Mesenchymal stem cell (in vitro differentiated cells and primary cell): ENCODE results near the gene ZDHHC14.

Experiments used
- DNase-seq: peaks from one replicate; pipeline ENCODE4 v3.0.0-alpha.2; 2013
- H2AFZ ChIP-seq: one replicate; pipeline ENCODE4 v1.6.1; 2013; ENCODE audit warnings: low read depth, mild to moderate bottlenecking, control low read depth, inconsistent platforms, low read length, moderate library complexity
- H2AK5ac ChIP-seq: 2 replicates; pipeline ENCODE4 v1.6.1; 2013; ENCODE audit warnings: low read length, moderate library complexity, mild to moderate bottlenecking, inconsistent platforms; ENCODE audit not compliant: severe bottlenecking
- H2BK120ac ChIP-seq: one replicate; pipeline ENCODE4 v1.6.1; 2013; ENCODE audit warnings: low read depth, mild to moderate bottlenecking, inconsistent platforms, low read length, moderate library complexity
- H2BK12ac ChIP-seq, 2 experiments: one replicate each; pipeline ENCODE4 v1.6.1; 2013; ENCODE audit warnings: inconsistent platforms in 2 of 2, low read length in 2 of 2, mild to moderate bottlenecking in 2 of 2, moderate library complexity in 2 of 2, control low read depth in 1 of 2
- H2BK15ac ChIP-seq: one replicate; pipeline ENCODE4 v1.6.1; 2013; ENCODE audit warnings: mild to moderate bottlenecking, low read depth, inconsistent platforms; ENCODE audit not compliant: poor library complexity, severe bottlenecking
- H2BK5ac ChIP-seq: 2 replicates; pipeline ENCODE4 v1.6.1; 2013; ENCODE audit warnings: low read depth, mild to moderate bottlenecking, low read length, control low read depth, inconsistent platforms; ENCODE audit not compliant: poor library complexity, severe bottlenecking
- H3K14ac ChIP-seq, 2 experiments: one replicate each; pipeline ENCODE4 v1.6.1; 2013; ENCODE audit warnings: inconsistent platforms in 2 of 2, low read length in 2 of 2, control low read depth in 1 of 2, mild to moderate bottlenecking in 1 of 2, moderate library complexity in 1 of 2
- H3K18ac ChIP-seq, 2 experiments: one replicate each; pipeline ENCODE4 v1.6.1; 2013; ENCODE audit warnings: inconsistent platforms in 2 of 2, low read length in 2 of 2, control low read depth in 1 of 2, low read depth in 1 of 2, mild to moderate bottlenecking in 1 of 2
- H3K23ac ChIP-seq, 2 experiments: one replicate each; pipeline ENCODE4 v1.6.1; 2013; ENCODE audit warnings: inconsistent platforms in 2 of 2, low read length in 2 of 2, mild to moderate bottlenecking in 2 of 2, moderate library complexity in 2 of 2, control low read depth in 1 of 2
- H3K27ac ChIP-seq: 2 replicates; pipeline ENCODE4 v1.5.1; 2013; ENCODE audit warnings: mild to moderate bottlenecking, moderate library complexity, low read length, control low read depth, inconsistent platforms; ENCODE audit not compliant: poor library complexity, severe bottlenecking
- H3K27me3 ChIP-seq, 2 experiments: 2 replicates each; pipeline versions ENCODE4 v1.6.1 to v1.7.0; 2013; ENCODE audit warnings: low read length in 2 of 2, mild to moderate bottlenecking in 2 of 2, moderate library complexity in 2 of 2, control low read depth in 1 of 2, inconsistent platforms in 1 of 2; ENCODE audit not compliant: control insufficient read depth in 1 of 2, insufficient read depth in 1 of 2
- H3K36me3 ChIP-seq, 2 experiments: 2 replicates each; pipeline versions ENCODE4 v1.6.1 to v1.7.0; 2013; ENCODE audit warnings: low read length in 2 of 2, control low read depth in 1 of 2, inconsistent platforms in 1 of 2, low read depth in 1 of 2, mild to moderate bottlenecking in 1 of 2; ENCODE audit not compliant: insufficient read depth in 2 of 2, control insufficient read depth in 1 of 2
- H3K4ac ChIP-seq, 2 experiments: one replicate each; pipeline ENCODE4 v1.6.1; 2013; ENCODE audit warnings: inconsistent platforms in 2 of 2, low read length in 2 of 2, mild to moderate bottlenecking in 2 of 2, moderate library complexity in 2 of 2, control low read depth in 1 of 2, low read depth in 1 of 2
- H3K4me1 ChIP-seq: 2 replicates; pipeline ENCODE4 v1.6.1; 2013; ENCODE audit warnings: low read depth, low read length, control low read depth; ENCODE audit not compliant: control insufficient read depth, insufficient read depth
- H3K4me2 ChIP-seq: 2 replicates; pipeline ENCODE4 v1.6.1; 2013; ENCODE audit warnings: low read length, mild to moderate bottlenecking, inconsistent platforms; ENCODE audit not compliant: poor library complexity, severe bottlenecking
- H3K4me3 ChIP-seq, 2 experiments: 2 replicates each; pipeline versions ENCODE4 v1.5.1 to v1.7.0; 2013; ENCODE audit warnings: low read length in 2 of 2, mild to moderate bottlenecking in 2 of 2, control low read depth in 1 of 2, low read depth in 1 of 2; ENCODE audit not compliant: insufficient read depth in 1 of 2
- H3K79me1 ChIP-seq: replicated peaks from 2 replicates; pipeline ENCODE4 v1.6.1; 2013; ENCODE audit warnings: mild to moderate bottlenecking, control low read depth, low read length, inconsistent platforms; ENCODE audit not compliant: poor library complexity, severe bottlenecking
- H3K9ac ChIP-seq: 2 replicates; pipeline ENCODE4 v1.7.0; 2013; ENCODE audit warnings: mild to moderate bottlenecking, low read length, moderate library complexity
- H3K9me3 ChIP-seq: 2 replicates; pipeline ENCODE4 v1.7.0; 2013; ENCODE audit warnings: mild to moderate bottlenecking, low read length; ENCODE audit not compliant: control insufficient read depth
- H4K8ac ChIP-seq: one replicate; pipeline ENCODE4 v1.6.1; 2013; ENCODE audit warnings: inconsistent platforms, mild to moderate bottlenecking, low read length, moderate library complexity
- H4K91ac ChIP-seq: one replicate; pipeline ENCODE4 v1.6.1; 2013; ENCODE audit warnings: mild to moderate bottlenecking, low read length, inconsistent platforms
- WGBS: methylation state at CpG from one replicate; pipeline ENCODE4 v1.1.7; 2013; ENCODE audit warnings: mixed read lengths; 5-methylcytosine and 5-hydroxymethylcytosine counted together

Gene ZDHHC14

DNA sequence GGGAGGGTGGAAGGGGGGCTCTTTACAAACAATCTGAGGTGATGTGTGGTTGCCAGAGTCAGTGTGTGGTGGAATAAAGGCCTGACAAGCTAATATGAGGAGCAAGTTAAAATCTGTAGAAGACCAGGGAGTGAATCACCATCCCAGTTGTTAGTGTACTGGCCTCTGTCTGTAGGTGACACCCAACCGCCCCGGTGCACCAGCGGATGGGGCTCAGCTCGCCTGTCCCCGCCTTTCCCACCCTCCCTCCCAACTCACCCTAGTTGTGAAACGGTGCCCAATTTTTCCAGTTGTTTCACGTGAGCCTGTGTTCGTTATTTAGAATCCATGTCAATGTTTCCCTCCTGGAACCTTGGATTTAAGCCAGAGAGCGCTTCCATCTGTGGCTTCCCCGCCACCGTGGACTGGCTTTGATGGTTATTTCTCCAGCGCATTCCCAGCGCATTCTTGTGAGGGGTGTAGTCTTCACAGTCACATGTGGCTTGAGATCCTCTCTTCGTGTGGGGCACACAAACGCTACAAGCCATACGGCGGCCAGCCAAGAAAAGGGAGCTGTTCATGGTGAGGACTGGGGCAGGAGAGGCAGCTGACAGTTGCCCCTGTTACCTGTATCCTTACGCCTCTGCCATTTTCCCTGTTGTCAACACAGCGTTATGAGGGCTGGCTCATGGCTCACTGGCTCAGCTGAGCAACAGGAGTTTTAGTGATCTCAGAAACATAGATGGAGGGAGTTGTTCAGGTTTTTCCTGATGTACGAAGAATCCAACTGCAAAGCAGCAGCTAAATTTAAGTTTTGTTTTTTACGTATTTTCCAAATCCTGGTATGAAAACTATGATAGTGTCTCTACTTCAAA is 137.6 kb downstream of the ZDHHC14 start:
- Histone ChIP-seq H3K9ac (no peak overlapping the region), H2BK15ac (no peak overlapping the region), H3K14ac (no peak overlapping the region), H3K23ac (no peak overlapping the region), H3K36me3 (no peaks in the 10 kb centered on the region), H3K18ac (no peak overlapping the region), H4K8ac (no peak overlapping the region), H2BK12ac (no peak overlapping the region), H3K4ac (no peak overlapping the region), H2AK5ac (no peak overlapping the region), H2BK120ac (no peak overlapping the region), H3K27me3 (peaks cover 0 to 4% of the 10 kb centered on the region in 2 experiments), H3K4me1 (peaks cover 8% of the 10 kb centered on the region), H3K9me3 (no peaks in the 10 kb centered on the region), H3K4me2 (no peak overlapping the region), H3K4me3 (no peak overlapping the region), H4K91ac (no peak overlapping the region), H3K27ac (no peak overlapping the region), H3K79me1 (peaks cover 3% of the 10 kb centered on the region), H2AFZ (no peak overlapping the region), H2BK5ac (no peak overlapping the region)
- WGBS, result 86% methylated on average over 21 of the region's 21 CpGs
- no peak for DNase-seq

- 92% methylated on average over 15 of the region's 15 CpGs for WGBS
- no peak overlapping the region for H4K91ac ChIP-seq
- H3K18ac ChIP-seq, result no peak overlapping the region
- no peak overlapping the region for H3K14ac ChIP-seq
- H2BK5ac ChIP-seq, result no peak overlapping the region
- H2BK12ac ChIP-seq, result no peak overlapping the region
- H3K9me3 ChIP-seq, result no peaks in the 10 kb centered on the region
- no peak overlapping the region for H4K8ac ChIP-seq
- H3K27me3 ChIP-seq, result peaks cover 0 to 4% of the 10 kb centered on the region in 2 experiments
- no peak overlapping the region for H3K4me2 ChIP-seq
- peaks cover 3% of the 10 kb centered on the region for H3K79me1 ChIP-seq
- peaks cover 7% of the 10 kb centered on the region for H3K4me1 ChIP-seq
- no peak overlapping the region for H3K4me3 ChIP-seq
- H2BK15ac ChIP-seq, result no peak overlapping the region
- no peak overlapping the region for H3K9ac ChIP-seq
- H2AK5ac ChIP-seq, result no peak overlapping the region
- no peaks in the 10 kb centered on the region for H3K36me3 ChIP-seq
- DNase-seq, result no peak
- no peak overlapping the region for H3K4ac ChIP-seq
- H2BK120ac ChIP-seq, result no peak overlapping the region
- no peak overlapping the region for H3K27ac ChIP-seq
- no peak overlapping the region for H3K23ac ChIP-seq
- H2AFZ ChIP-seq, result no peak overlapping the region
Measured at GRCh38 chr6:157519255-157520116, 138.5 kb downstream of the ZDHHC14 start.

DNA sequence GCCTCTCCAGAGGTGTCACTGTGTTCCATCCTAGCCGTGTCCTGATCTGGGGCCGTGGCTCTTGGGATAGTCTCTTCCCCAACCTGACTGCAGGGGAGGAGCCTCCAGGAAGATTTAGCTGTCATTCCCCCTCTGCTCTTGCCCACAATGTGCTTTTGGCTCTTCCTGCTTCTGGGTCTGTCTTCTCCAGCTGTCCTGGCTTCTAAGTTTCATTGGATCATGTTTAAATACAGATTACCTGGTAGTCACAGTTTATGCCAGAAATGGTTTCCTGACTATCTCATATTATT is 139.1 kb downstream of the ZDHHC14 start:
- H2BK5ac ChIP-seq, result no peak overlapping the region
- H2BK120ac ChIP-seq, result no peak overlapping the region
- H3K9ac ChIP-seq, result no peak overlapping the region
- no peak overlapping the region for H3K14ac ChIP-seq
- no peak overlapping the region for H2AK5ac ChIP-seq
- H2AFZ ChIP-seq, result no peak overlapping the region
- no peak overlapping the region for H3K18ac ChIP-seq
- peaks cover 0 to 6% of the 10 kb centered on the region in 2 experiments for H3K27me3 ChIP-seq
- no peak overlapping the region for H2BK15ac ChIP-seq
- no peak overlapping the region for H4K8ac ChIP-seq
- H4K91ac ChIP-seq, result no peak overlapping the region
- H3K27ac ChIP-seq, result no peak overlapping the region
- no peak for DNase-seq
- no peaks in the 10 kb centered on the region for H3K36me3 ChIP-seq
- no peak overlapping the region for H2BK12ac ChIP-seq
- no peak overlapping the region for H3K4me2 ChIP-seq
- peaks cover 1% of the 10 kb centered on the region for H3K4me1 ChIP-seq
- H3K79me1 ChIP-seq, result peaks cover 4% of the 10 kb centered on the region
- H3K23ac ChIP-seq, result no peak overlapping the region
- H3K9me3 ChIP-seq, result no peaks in the 10 kb centered on the region
- no peak overlapping the region for H3K4ac ChIP-seq
- 84% methylated on average over 2 of the region's 2 CpGs for WGBS
- no peak overlapping the region for H3K4me3 ChIP-seq

GRCh38 chr6:157520596-157521361 is 139.8 kb downstream of the ZDHHC14 start:
- no peaks in the 10 kb centered on the region for H3K36me3 ChIP-seq
- H3K4me1 ChIP-seq, result peaks cover 1% of the 10 kb centered on the region
- no peak overlapping the region for H3K23ac ChIP-seq
- no peaks in the 10 kb centered on the region for H3K9me3 ChIP-seq
- H4K91ac ChIP-seq, result no peak overlapping the region
- no peak overlapping the region for H3K4me3 ChIP-seq
- H2BK120ac ChIP-seq, result no peak overlapping the region
- H3K79me1 ChIP-seq, result peaks cover 4% of the 10 kb centered on the region
- no peak overlapping the region for H4K8ac ChIP-seq
- no peak overlapping the region for H3K18ac ChIP-seq
- no peak overlapping the region for H3K9ac ChIP-seq
- H3K27me3 ChIP-seq, result peaks cover 0 to 13% of the 10 kb centered on the region in 2 experiments
- H2AFZ ChIP-seq, result no peak overlapping the region
- no peak overlapping the region for H2AK5ac ChIP-seq
- H3K14ac ChIP-seq, result no peak overlapping the region
- no peak overlapping the region for H2BK12ac ChIP-seq
- no peak overlapping the region for H3K4ac ChIP-seq
- no peak overlapping the region for H3K27ac ChIP-seq
- no peak for DNase-seq
- H3K4me2 ChIP-seq, result no peak overlapping the region
- 97% methylated on average over 5 of the region's 6 CpGs for WGBS
- no peak overlapping the region for H2BK5ac ChIP-seq
- H2BK15ac ChIP-seq, result no peak overlapping the region
